ENCODE measurements around the gene MUC22.
"Not testable (repeated sequence)": the region's sequence is repeated elsewhere in the genome, so short reads cannot be mapped to it uniquely, and the experiment has no call there.

Gene MUC22

DNA sequence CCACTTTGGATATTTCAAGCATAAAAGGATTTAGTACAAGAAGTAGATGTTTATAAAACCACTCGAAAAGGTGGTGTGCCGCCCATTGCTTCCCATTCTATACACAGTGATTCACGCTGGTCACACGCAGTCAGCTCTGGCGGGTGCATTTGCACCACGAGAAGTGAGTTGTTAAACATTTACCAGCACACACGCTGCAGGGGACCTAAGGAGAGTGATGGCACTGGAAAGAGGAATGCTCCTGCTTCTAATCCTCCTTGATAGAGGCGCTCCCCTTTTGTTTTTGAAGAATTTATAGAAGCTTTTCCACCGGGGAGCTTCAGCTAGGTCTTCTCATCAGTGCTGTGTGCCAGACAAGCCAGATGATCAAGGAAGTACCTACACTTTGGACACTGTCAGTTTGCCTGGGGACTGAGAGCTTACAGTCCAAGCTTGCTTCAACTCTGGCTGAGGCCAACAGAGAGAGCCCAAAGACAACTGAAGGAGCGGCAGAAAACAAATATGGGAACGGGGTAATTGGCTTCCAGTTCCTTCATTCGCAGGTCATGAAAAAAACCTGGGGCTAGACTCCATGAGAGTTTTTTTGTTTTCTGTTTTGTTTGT, 31.2 kb downstream of the MUC22 start:
- no peak for DNase-seq

DNA sequence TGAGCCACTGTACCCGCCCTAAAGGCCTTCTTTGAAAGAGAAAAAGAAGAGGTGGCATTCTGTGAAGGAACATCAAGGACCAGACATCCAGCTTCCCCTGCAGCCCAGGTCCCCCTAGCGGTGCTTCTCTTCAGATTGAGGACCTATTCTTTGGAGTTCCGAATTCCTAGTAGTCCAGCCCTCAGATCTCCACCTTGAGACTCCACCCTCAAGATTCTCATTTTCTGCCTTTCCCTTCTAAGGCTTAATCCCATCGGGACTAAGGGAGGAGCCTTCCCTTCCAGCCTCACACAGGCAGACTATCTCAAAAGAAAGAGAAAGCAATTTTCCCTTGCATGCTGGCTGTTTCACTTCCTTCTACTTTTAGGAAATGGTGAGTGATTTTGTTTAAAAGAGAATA, 32.5 kb downstream of the MUC22 start:
- DNase-seq: peak; percentile 40

DNA sequence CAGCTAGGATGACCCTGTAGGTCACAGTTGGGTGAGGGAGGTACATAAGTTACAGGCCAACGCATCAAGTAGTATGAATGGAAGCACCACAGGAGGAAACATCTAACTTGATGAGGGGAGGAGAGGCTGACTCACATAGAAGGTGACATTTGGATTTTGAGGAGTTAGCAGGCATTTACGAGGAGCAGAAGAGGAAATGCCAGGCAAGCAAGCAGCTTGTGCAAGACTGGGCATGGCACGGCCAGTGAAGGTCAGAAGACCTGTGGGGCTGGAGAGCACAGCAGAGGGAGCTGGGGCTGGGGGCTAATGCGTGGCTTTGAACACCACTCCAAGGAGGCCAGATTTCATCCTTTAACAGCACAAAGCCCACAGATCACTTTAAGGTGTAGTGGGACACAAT, 37.8 kb downstream of the MUC22 start:
- no peak for DNase-seq

- no peak for DNase-seq
These were observed 39.2 kb downstream of the MUC22 start for GRCh38 chr6:31049518-31049917.

DNA sequence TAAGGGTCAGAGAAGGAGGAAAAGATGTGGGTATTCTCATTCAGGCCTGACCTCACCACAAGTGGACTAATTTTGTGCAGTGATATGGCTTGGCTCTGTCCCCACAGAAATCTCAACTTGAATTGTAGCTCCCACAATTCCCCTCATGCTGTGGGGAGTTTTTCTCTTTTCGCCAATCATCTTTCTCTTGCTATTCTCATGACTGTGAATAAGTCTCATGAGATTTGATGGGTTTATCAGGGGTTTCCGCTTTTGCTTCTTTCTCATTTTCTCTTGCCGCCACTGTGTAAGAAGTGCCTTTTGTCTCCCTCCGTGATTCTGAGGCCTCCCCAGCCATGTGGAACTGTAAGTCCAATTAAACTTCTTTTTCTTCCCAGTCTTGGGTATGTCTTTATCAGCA, 42.9 kb downstream of the MUC22 start:
- not testable (repeated sequence) for DNase-seq

- DNase-seq: no peak
These were observed 43.6 kb downstream of the MUC22 start for GRCh38 chr6:31053873-31054272.

GRCh38 chr6:31055441-31055840, 45.2 kb downstream of the MUC22 start:
- no peak for DNase-seq

GRCh38 chr6:31057426-31058003, 47.2 kb downstream of the MUC22 start:
- DNase-seq: no peak

- peak; percentile 16 for DNase-seq
These were observed 48.0 kb downstream of the MUC22 start for GRCh38 chr6:31058128-31058894.

DNA sequence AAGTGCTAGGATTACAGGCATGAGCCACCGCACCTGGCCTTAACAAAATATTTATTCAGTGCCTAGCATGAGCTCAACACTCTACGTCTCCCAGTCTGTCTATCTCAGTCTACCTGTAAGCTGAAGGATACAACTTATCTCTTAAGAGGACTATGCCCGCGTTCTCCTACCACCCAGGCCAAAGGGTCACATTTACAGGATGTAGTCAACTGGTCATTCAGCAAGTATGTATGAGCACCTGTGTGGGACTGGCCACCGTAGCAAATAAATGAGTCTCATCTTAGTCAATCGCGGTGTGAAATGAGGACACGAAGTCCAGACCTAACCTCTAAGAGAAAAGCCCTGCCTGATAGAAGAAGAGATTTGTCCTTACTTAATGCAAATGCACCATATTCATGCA, 49.9 kb downstream of the MUC22 start:
- no peak for DNase-seq

GRCh38 chr6:31063906-31064435, 53.7 kb downstream of the MUC22 start:
- DNase-seq: no peak

DNA sequence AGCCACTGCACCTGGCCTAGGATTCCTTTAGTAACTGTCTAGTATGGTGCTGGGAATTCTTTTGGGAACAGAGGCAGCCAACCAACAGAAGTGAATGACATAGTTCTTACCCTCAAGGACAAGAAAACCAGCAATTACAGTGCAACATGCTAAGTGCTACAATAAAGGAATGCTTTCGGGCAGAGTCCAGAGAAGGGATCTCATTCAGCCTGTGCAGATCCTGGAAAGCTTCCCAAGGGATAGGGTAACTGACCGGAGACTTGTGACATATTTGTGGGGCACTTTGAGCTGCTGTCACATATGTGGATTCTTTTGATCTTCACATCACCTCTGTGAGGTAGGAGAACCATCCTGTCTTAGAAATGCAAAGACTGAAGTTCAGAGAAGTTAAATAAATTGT, 55.3 kb downstream of the MUC22 start:
- no peak for DNase-seq

- DNase-seq: not testable (repeated sequence)
These were observed 56.8 kb downstream of the MUC22 start for GRCh38 chr6:31067028-31067427.

DNA sequence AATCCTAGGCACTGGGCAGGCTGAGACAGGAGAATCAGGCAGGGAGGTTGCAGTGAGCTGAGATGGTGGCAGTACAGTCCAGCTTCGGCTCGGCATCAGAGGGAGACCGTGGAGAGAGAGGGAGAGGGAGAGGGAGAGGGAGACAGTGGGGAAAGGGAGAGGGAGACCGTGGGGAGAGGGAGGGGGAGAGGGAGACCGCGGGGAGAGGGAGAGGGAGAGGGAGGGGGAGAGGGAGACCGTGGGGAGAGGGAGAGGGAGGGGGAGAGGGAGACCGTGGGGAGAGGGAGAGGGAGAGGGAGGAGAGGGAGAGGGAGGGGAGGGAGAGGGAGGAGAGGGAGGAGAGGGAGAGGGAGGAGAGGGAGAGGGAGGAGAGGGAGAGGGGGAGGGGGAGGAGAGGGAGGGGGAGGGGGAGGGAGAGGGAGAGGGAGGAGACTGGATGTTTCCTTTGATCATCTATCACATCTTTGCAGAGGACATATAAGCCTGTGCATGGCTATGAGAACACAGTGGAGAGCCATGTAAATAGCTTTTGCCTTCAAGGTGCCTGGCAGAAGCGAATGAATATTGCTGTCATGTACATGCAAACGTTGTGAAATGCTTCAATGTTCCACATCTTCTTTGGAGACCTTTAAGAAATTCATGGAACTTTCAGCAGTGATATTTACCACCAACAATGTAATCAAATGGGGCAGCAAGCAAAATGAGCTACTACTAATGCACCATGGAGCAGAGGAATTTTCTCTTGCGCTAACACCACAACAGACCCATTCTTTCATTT, 57.8 kb downstream of the MUC22 start:
- DNase-seq: not testable (repeated sequence)

DNA sequence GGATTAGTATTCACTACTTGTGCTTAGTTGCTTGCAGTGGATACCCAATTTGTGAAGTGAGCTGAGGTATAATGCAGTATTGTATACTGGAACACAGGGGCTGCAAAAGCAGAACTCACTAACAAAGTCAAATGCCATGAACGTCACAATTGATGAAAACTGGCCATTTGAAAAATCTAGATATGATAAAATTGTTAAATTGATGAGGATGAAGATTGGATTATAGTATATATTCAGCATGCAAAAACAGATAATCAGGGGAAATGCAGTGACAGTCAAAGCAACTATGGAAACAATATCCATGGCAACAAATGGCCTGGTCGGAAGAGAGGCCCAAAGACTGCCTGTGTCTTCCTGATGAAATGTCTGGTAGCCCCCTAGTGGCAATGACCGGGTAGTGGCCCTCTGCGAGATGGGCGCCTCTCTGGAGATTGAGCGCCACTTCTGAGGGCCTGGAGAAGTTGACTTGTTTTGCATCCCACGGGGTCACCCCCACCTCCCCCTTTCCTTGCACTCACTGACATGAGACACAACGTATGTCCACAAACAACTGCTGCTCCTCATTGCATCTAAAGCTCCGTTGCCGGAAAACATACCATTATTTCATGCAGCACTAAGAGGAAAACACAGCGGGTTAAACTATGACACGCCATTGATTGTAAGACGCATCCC, 58.5 kb downstream of the MUC22 start:
- peak; percentile 72 for DNase-seq

DNA sequence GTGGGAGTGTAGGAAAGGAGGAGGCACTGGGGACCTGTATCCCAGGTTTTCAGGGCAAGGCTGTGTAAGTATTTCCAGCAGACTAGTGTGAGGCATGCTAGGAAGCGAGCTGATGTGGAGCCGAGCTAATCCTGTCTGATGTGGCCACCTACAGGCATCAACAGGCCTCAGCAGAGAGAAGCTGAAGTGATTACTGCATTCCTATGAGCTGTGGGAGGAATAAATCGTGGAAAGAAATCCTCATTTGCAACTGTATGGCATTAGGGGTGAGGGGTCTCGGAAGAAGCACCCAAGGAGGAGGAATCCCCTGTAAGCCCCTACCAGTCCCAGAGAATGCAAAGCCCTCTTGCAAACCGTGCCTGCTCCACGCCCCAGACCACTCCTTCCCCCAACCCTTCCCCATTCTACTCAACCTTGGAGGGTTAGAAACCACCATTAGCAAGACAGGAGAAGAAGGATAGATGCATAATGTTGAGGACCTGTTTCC, 60.5 kb downstream of the MUC22 start:
- DNase-seq: no peak

- DNase-seq: no peak
These were observed 64.1 kb downstream of the MUC22 start for GRCh38 chr6:31074401-31074800.

- DNase-seq: no peak
These were observed 65.3 kb downstream of the MUC22 start for GRCh38 chr6:31075528-31075927.

DNA sequence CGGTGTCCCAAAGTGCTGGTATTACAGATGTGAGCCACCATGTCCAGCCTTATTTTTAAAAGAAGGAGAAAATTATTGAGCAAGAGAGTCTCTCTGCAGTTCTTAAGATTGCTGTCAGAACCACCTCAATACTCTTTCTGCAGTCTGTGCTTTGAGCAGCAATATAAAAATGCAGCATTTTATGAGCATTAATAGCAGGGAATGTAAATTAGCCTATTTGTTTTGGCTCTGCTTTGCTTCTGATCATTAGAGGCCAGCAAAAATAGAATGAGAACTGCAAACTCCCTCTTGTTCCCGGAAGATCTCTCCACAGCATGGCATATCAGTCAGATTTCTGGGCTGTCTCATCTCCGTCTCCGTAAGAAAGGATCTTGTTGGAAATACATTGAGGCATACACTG, 66.3 kb downstream of the MUC22 start:
- no peak for DNase-seq

DNA sequence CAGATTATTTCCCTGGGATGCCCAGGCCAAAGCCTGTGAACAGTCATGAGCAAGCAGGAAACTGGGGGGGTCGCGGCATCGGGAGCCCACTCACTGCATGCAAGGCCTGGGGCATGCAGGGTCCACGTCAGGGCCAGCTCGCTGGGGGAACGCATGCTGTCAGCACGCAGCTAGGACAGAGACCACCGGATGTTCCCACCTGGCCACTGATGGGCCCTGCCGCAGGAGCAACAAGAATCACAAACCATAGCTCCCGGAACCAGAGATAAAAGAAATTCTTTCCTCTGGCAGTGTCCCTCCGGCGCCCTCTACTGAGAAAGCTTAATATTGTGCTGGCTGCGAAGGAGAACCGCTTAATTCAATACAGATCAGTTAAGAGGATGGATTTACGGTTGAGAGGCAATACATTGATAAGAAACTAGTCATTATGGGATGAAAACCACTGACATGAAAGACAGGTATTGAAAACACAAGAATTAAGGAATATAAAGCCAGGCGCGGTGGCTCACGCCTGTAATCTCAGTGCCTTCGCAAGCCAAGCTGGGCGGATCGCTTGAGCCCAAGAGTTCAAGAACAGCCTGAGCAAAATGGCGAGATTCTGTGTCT, 69.5 kb downstream of the MUC22 start:
- peak; percentile 78 for DNase-seq

DNA sequence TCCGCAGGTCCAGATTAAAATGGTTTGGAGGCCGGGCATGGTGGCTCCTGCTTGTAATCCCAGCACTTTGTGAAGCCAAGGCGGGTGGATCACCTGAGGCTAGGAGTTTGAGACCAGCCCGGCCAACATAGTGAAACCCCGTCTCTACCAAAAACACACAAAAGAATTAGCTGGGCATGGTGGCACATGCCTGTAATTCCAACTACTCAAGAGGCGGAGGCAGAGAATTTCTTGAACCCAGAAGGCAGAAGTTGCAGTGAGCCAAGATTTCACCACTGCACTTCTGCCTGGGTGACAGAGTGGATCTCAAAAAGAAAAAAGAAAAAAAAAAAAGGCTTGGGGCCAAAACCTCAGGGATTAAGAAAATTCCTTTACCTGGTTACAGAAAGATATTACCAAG, 71.6 kb downstream of the MUC22 start:
- DNase-seq: no peak

DNA sequence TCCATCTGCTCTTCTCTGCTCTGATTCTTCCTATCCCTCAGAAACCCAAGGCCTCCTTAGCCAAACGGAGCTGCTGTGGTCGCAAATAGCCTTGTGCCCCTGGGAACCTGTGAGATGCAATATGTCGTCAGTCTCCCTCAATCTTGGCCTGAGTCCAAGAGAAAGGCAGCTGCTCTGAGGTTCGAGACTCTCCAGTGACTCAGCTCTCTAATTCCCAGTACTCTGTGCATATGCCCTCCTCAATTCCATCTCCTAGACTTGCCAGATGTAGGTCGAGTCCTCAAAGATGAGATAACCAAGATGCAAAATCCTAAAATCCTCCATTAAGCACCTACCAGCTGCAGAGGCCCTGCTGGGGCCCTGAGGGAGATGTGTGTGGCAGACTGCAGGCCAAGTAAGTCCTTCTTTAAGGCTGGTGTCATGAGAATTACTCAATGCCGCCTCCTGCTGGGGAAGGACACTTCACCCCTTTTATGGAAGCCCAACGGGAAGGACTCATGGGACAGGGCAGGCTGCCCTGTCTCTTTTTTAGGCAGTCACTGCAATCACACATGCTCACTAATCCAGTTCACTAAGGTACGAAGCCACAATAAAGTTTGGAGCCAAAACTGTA, 73.6 kb downstream of the MUC22 start:
- peak; percentile 49 for DNase-seq
